Stimulated activated CD4-positive, alpha-beta T cell treated with anti-CD3 and anti-CD28 coated beads, Interleukin-2, amount 100 ng/mL, for 4 hours (primary cell): Measurements from ENCODE around the gene STARD3NL.

Source experiments
- DNase-seq: peaks from one replicate; pipeline ENCODE4 v3.0.0-alpha.2; 2020; ENCODE audit warnings: low read depth

The STARD3NL gene

DNA sequence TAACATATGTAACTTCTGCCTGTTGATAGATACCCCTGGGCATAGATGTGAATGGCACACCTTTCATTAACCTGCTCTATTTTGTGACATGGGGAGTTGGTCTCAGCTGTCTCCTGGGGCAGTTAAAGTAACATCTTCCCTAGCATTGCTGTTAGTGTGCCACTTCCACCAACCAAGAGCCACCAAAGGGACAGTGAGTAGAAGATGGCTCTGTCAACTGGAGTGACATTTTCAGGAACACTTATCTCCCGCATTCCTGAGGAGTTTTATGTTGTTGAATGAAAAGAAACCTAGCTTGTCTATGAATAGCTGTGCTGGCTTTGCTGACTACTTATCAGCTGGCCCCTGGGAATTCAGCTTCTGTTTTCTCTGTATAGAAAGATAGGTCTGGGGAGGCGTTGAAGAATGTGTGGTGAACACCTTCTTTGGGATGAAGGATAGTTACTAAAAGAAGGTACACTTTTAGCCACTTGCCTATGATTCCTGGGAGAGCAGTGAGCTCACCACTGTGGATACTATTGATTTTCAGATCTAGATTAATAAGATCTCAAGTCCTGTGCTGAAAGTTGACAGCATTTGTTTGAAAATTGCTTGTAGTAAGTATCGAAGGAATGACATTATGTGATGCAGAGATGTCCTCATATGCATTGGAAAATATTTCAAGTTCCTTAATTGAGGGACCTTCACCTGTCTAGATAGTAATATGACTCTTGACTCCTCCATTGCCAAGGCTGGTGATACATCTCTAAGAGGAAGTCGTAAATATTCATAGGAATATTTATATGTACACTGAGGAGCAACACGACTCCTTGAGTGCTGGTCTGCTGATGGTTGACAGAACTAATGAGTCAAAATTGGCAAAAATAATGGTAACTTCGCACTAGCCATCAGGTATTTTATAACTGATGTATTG is 7.6 kb downstream of the STARD3NL start:
- no peak for DNase-seq

DNA sequence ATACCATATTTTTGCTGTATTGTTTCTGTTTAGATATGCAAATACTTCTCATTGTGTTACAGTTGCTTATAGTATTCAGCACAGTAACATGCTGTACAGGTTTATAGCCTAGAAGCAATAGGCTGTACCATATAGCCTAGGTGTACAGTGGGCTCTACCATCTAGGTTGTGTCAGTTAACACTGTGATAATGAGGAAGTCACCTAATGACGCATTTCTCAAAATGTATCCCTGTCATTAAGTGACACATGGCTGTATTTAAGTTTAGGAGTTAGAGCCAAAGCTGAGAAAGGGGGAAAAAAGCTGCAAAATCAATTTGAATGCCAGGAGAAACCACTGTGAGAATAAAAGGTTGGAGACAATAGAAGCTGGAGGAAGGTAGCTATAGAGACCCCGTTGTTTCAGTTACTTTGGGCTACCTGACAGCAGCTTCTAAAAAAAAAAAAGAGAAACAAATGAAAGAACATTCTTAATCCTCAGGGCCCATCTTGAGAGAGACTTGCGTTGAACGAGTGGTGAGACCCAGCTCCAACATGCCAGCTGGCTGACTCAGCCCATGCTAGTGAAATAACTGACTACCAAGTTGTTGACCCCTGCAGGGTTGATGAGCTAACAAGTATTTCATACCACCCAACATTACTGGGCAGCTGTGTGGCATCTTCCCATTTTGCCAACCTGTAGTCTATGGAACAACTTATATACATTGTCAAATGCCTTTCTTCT is 8.7 kb downstream of the STARD3NL start:
- DNase-seq: no peak

DNA sequence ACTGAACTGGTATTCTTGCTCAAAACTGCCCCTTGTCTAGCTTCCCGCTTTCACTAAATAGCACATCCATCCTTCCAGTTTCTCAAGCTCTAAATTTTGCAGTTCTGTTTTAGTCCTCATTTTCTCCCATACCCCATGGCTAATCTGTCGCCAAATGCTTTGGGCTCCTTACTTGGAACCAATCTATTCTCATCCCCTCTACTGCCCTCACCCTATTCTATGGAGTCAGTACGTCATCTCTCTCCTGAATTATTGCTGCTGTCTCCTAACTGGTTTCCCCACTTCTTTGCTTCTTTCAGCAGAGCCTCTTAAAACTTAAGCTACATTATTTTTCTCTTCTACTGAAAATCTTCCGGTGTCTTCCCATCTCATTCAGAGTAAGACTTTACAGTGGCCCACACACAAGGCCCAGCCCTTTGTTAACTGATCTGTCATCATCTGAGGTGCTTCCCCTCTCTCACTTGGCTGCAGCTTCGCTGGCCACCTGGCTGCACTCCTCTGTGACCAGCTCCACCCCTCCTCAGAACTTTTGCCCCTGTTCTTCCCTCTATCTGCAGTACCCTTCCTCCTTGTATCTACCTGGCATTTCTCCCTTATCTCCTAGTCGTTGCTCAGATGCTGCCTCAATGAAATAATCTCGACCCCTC is 9.9 kb downstream of the STARD3NL start:
- no peak for DNase-seq

GRCh38 chr7:38189231-38189938 is 11.3 kb downstream of the STARD3NL start:
- no peak for DNase-seq

GRCh38 chr7:38190011-38190410 is 12.0 kb downstream of the STARD3NL start:
- no peak for DNase-seq

DNA sequence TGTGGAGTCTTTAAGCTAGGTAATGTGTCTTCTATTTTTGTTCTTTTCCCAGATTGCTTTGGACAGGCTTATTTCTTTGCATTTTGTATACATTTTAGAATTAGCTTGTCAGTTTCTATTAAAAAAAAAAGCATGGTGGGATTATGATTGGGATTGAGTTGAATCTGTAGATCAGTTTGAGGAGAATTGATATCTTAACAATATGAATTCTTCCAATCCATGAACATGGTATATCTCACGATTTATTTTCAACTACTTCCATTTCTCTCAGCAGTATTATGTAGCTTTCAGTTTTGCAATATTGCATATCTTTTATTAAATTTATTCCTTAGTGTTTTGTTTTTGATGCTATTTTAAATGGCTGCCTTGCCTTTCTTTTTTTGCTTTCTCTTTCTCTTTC is 13.7 kb downstream of the STARD3NL start:
- DNase-seq: no peak

DNA sequence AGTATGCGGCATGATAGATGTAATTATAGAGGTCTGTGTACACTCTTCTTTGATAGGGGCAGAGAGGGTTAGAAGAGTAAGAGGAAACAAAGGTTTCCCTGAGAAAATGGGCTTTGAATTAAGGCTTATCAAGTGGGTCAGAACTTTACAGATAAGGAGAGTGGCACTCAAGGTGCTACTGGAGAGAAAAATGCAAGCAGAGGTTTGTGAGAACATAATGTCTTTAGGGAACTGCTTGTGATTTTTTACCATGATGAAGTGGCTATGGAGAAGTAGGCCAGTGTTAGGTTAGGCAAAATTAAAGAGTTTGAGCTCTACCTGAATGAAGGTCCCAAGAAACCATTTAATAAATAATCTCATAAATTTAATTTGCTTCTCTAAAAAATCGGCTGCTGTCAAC is 14.3 kb downstream of the STARD3NL start:
- no peak for DNase-seq

- no peak for DNase-seq
Measured at GRCh38 chr7:38195804-38196595, 18.0 kb downstream of the STARD3NL start.

GRCh38 chr7:38198366-38198765 is 20.3 kb downstream of the STARD3NL start:
- DNase-seq: no peak

- no peak for DNase-seq
Measured at GRCh38 chr7:38199154-38199553, 21.1 kb downstream of the STARD3NL start.

- no peak for DNase-seq
Measured at GRCh38 chr7:38199782-38200181, 21.7 kb downstream of the STARD3NL start.

DNA sequence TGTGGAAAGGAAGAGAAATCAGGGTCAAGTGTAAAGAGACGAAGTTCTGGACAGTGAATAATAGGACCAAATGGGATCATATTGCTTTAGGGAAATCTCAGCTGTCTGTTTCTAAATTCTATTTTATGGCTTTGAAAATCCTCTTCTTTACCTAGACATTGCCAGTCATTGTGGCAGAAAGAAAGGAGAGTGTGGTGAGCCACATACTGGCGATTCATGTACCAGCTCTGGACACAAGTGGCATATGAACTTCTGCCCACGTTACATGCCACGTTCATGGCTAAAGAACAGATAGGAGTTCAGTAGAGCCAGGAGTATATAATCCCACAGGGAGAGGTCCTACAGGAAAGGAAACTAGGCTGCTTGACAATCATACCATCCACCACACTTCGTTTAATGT is 28.0 kb downstream of the STARD3NL start:
- no peak for DNase-seq

GRCh38 chr7:38207843-38208242 is 29.8 kb downstream of the STARD3NL start:
- no peak for DNase-seq

DNA sequence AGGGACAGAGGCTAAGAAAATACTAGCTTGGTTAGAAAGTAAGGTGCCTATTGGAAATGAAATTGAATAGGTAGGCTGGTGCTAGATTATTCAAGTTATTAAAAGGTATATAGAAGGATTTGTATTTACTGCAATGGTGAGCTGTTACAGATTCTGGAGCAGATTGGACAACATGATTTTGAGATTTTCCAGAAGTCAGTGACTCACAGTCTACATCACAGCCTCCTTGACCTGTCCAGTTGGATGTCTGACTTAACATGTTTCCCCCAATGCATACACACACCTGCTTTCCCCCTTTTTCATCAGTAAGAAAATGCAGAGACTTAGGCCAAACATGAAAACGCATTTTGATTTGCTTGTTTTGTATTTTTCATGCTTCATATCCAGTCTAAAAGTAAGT is 33.4 kb downstream of the STARD3NL start:
- no peak for DNase-seq

DNA sequence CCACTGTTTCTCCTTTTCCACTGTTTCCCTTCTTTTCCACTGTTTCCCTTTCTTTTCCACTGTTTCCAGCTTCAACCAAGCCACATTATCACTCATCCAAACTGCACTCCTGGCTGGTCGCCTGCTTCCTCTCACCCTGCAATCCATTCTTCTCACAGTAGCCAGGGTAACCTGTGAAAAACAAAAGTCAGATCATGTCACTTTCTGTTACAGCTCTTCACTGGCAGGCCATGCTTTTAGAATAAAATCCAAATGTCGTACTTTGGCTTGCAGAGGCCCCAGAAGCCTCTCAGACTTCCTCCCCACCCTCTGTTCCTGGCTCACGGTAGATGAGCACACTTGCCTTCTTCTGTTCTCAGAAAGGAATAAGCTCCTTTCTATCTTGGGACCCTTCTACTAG is 33.9 kb downstream of the STARD3NL start:
- no peak for DNase-seq

- no peak for DNase-seq
Measured at GRCh38 chr7:38215115-38215514, 37.1 kb downstream of the STARD3NL start.

GRCh38 chr7:38215735-38216670 is 38.0 kb downstream of the STARD3NL start:
- DNase-seq: peak; percentile 52

DNA sequence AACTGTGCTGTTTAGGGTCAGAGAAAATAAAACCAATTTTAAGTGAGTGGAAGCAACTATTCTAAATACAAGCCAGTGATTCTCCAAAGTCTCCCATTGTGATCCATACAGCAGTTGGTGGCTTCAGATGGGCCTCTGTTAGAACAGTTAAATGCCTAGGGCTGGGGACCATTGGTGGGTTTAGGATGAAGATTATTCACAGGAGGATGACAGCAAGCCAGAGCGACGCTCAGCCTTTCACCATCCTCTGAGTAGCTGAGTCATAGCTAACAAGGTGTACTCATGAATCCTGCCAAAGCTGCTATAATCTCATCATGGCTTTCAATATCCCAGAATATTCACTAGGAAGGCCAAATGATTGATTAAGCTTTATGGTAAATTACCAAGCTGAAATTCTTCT is 39.6 kb downstream of the STARD3NL start:
- DNase-seq: no peak

DNA sequence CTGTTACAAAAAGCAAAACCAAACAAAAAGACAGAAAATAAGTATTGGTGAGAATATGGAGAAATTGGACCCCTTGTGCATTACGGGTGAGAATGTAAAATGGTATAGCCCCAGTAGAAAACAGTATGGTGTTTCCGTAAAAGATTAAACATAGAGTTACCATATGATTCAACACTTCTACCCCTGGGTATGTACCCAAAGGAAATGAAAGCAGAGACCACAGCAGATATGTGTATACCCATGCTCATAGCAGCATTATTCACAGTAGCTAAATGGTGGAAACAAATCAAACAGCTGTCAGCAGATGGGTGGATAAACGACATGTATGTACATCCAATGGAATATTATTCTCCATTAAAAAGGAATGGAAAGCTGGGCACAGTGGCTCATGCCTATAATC is 42.4 kb downstream of the STARD3NL start:
- no peak for DNase-seq

DNA sequence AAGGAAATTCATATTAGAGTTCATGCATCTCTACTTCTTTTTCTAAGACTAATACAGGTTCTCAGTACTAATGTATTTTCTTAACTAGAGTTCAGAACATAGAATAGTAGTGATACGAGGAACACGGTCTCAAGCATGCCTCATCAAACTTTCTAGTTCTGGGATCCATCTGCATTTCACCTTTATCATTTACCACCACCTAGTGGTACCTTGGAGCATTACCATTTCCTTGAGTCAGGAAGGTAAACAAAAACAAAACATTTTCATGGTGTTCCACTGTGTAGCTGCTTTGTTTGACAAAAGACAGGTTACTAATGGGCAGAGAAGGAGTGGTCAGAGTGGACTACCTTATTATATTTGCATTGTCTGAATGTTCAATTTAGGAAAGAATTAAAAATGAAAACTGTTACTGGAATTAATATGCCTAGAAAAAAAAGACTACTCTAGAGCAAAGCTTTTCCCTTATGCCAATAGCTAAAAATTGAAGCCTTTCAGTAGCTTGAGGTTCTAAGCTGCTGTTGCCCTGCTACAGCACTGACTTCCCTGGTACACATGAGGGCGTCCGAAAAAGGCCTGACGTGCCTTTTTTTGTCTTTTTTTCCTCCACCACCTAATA is 44.5 kb downstream of the STARD3NL start:
- peak; percentile 23 for DNase-seq
